Measurements from ENCODE around the gene KLF16. TPM values are rescaled to one million over a fixed set of nuclear protein-coding genes. Genes with fewer than 3 reads are reported as not detected.
A peak's percentile ranks its signal among the peaks of the same experiment; 100 is the strongest.

The KLF16 gene
- total RNA-seq, 2 experiments from 2014 or later, result 21.5 to 21.8 TPM

DNA sequence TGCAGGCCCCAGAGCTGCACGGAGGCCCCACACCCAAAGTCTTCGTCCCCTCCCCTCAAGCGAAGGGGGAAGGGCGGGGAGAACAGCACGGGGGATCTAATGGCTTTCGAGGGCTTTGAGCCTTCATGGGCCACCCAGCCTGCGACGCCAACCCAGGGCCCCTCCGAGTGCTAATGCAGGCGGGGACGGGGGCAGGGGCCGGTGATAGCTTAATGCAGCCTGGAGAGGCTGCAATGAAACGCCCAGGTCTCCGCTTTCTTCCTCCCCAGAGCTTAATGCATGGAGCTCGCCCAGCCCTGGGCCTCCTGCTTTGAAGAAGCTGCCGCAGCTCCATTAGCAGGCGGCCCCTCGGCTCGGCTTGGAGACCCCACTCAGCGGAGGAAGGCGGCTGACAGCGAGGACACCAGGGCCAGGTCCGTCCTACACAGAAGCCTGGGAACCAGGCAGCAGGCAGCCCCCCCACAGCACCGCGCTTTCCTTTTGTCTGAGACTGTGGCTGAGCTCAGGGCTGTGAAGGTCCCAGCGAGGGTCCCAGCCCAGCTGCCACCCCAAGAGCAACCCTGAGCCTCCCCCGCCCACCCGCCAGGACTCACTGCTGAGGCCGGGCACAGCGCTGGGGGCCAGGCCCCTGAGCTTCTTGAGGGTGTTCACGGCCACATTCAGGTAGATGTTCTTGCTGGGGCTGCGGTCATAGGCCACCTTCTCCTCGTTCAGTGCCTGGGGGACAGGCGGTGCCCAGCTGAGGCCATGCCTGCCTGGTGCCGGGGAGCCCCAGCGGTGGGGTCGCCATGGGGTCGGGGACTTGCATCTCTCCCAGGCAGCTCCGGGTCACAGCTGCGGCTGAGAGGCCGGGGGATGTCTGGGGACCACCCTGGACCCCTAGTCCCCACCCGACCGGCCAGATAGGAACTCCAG lies 43.8 kb downstream of the KLF16 start:
- peaks cover 2% of the 10 kb centered on the region for H3K4me1 Mint-ChIP-seq
- H3K4me3 Mint-ChIP-seq, result no peak overlapping the region
- no peaks in the 10 kb centered on the region for H3K27me3 Mint-ChIP-seq
- H3K9me3 Mint-ChIP-seq, result no peaks in the 10 kb centered on the region
- ATAC-seq (ENCODE audit: low read depth), result no peak
- DNase-seq, result no peak
- no peak overlapping the region for H3K27ac Mint-ChIP-seq
- peaks cover 3% of the 10 kb centered on the region for H3K36me3 Mint-ChIP-seq
- POLR2A ChIA-PET, result no interaction called here

DNA sequence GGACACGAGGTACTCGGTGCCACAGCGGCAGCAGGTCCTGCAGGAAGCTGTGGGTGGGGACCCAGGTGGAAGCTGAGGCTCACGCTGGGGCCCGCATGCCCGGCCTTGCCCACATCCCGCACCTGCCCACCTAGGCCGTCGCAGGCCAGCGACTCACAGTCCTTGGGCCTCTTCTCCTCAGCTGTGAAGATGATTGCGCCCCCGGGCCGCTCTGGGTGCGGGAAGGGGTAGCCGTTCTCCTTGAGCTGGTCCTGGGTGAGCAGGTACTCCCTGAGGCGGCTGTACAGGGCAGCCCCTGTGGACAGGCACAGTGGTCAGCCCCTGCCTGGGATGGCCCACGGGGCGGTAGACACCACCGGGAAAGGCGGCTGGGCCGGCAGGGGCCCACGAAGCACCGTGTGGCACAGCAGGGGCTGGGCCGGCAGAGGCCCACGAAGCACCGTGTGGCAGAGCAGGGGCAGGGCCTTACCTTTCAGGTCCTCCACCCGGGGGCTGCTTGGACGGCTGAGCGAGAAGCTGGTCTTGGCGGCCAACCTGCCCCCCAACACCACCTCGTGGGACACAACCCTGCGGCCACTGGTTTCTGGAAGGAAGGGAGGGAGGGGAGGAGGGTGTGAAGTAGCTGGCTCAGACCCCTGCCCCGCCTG lies 44.7 kb downstream of the KLF16 start:
- no peaks in the 10 kb centered on the region for H3K9me3 Mint-ChIP-seq
- peaks cover 2% of the 10 kb centered on the region for H3K4me1 Mint-ChIP-seq
- POLR2A ChIA-PET, result no interaction called here
- ATAC-seq (ENCODE audit: low read depth) (no peak), DNase-seq (no peak)
- H3K27me3 Mint-ChIP-seq, result no peaks in the 10 kb centered on the region
- H3K27ac Mint-ChIP-seq, result no peak overlapping the region
- peaks cover 3% of the 10 kb centered on the region for H3K36me3 Mint-ChIP-seq
- no peak overlapping the region for H3K4me3 Mint-ChIP-seq

DNA sequence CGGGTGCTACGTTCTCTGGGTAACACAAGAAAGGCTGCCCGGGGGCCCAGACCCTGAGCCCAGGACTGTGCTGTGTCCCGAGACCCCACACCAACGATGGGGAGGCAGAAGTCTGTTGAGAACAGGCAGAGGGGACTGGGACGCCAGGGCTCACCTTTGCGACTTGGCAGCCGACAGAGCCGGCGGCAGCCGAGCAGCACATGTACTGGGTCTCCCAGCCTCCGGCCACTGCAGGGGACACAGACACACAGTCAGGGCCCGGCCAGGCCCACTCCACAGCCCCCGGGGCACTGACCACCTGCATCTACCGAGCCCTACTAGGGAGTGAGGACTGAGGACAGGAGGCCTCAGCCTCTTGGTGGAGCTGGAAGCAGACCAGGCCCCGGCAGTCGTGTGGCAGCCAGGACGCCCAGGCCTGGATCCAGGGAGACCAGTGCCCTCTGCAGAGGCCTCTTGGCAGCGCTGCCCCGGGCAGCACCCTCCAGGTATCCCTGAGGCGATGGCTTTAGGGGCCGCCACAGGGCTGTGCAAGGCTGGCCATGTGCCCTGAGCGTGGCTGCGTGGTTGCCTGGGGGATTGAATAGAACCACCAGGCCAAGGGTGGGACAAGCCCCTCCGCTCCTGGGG lies 45.7 kb downstream of the KLF16 start:
- H3K27me3 Mint-ChIP-seq, result no peaks in the 10 kb centered on the region
- H3K27ac Mint-ChIP-seq, result no peak overlapping the region
- ATAC-seq (ENCODE audit: low read depth) (no peak), DNase-seq (no peak)
- H3K36me3 Mint-ChIP-seq, result peaks cover 3% of the 10 kb centered on the region
- no peak overlapping the region for H3K4me3 Mint-ChIP-seq
- POLR2A ChIA-PET, result no interaction called here
- H3K4me1 Mint-ChIP-seq, result peaks cover 9% of the 10 kb centered on the region
- H3K9me3 Mint-ChIP-seq, result no peaks in the 10 kb centered on the region

- no peak for ATAC-seq (ENCODE audit: low read depth)
- no peak overlapping the region for H3K4me3 Mint-ChIP-seq
Measured at GRCh38 chr19:1816530-1817298, 46.7 kb downstream of the KLF16 start.

GRCh38 chr19:1815605-1816529 lies 47.5 kb downstream of the KLF16 start:
- ATAC-seq (ENCODE audit: low read depth) (no peak), DNase-seq (no peak)
- Mint-ChIP-seq H3K27me3 (no peaks in the 10 kb centered on the region), H3K36me3 (peaks cover 3% of the 10 kb centered on the region), H3K4me3 (no peak overlapping the region), H3K4me1 (peaks cover 13% of the 10 kb centered on the region), H3K27ac (no peak overlapping the region), H3K9me3 (no peaks in the 10 kb centered on the region)
- POLR2A ChIA-PET, result interaction anchor here (0.5 kb wide), 1 partner anchor 251 kb away, joined by 3 read pairs; no protein-coding TSS in a partner anchor

More at GRCh38 chr19:1816530-1817298, 46.7 kb downstream of the KLF16 start:
- no peak overlapping the region for H3K27ac Mint-ChIP-seq
- no peaks in the 10 kb centered on the region for H3K9me3 Mint-ChIP-seq
- peaks cover 3% of the 10 kb centered on the region for H3K36me3 Mint-ChIP-seq
- peaks cover 10% of the 10 kb centered on the region for H3K4me1 Mint-ChIP-seq
- H3K27me3 Mint-ChIP-seq, result no peaks in the 10 kb centered on the region
- POLR2A ChIA-PET, result interaction anchor here (0.5 kb wide), 1 partner anchor 250 kb away, joined by 3 read pairs; no protein-coding TSS in a partner anchor
- no peak for DNase-seq

DNA sequence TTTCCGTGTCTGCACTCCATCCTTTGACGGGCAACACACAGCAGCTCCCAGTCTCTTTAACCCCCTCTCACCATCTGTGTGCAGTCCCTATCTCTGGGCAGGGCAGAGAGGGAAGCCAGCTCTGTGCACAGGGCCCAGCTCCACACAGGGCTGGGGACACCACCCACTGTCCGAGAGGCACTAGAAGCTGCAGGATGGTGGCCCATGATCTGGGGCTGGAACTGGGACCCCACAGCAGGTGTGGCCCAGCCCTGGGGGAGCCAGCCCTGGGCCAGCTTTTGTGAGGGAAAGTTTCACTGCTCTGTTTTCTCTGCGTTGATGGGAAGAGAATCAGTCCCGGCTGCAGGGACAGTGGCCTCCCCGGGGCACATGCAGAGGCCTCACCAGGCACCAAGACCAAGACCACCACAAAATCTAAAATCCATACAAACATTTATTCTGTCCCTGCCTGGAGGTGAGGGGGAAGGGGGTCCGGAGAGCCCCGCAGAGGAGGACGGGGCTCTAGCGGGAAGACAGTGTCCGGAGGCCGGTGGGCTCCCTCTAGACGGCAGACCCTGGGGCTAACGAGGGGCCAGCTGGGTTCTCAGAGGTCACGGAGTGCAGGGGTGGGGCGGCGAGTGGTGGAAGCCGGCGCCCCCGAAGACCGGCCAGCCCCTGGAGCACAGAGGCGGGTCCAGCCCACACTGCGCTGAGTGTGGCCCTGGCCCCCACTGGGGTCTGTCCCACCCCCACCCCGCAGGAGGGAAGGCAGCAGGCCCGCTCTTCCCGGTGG lies 48.4 kb downstream of the KLF16 start:
- DNase-seq (no peak), ATAC-seq (ENCODE audit: low read depth) (no peak)
- POLR2A ChIA-PET, result interaction anchor here (0.5 kb wide), 1 partner anchor 24 kb away, joined by 3 read pairs; no protein-coding TSS in a partner anchor
- Mint-ChIP-seq H3K27me3 (no peaks in the 10 kb centered on the region), H3K4me3 (no peak overlapping the region), H3K9me3 (no peaks in the 10 kb centered on the region), H3K27ac (no peak overlapping the region), H3K4me1 (peaks cover 13% of the 10 kb centered on the region), H3K36me3 (no peaks in the 10 kb centered on the region)

GRCh38 chr19:1814391-1814790 lies 49.0 kb downstream of the KLF16 start:
- H3K27me3 Mint-ChIP-seq, result no peaks in the 10 kb centered on the region

DNA sequence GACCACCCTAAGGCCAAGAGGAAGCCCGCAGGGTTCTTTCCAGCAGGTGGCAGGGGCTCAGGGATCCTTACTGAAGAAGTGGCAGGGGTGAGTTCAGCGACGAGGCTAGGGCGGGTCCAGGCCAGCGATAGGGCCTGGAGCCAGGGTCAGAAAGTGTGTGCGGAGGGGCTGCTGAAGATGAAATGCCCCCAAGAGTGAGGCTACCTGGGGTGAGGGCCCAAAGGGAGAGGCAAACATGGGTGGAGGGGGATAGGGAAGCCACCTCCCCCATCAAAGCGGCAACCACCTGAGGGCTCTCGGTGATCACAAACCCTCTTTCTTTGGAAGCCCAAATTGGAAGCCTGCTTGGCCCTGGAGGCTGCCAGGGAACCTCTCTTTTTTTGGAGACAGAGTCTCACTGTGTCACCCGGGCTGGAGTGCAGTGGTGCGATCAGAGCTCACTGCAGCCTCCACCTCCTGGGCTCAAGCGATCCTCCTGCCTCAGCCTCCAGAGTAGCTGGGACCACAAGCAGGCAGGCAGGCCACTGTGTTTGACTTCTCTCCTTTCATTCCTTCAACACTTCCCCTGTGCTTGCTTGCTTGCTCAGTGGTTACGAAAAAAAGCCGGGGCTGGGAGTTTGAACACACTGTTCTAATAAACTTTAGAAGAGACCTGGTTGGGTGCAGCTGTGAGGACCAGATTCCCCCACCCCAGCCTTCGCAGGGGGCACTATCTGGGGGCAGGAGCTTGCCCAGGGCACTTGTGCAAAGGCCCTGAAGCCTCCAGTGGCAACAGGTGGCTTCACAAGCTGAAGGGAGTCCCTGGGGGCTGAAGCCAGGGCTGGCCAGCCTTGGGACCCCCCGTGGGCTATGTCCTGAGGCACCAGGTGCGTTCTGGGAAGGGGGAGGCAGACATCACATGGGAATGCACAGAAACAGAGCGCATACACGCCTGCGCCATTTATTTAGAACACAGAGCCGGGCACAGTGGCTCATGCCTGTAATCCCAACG lies 49.9 kb downstream of the KLF16 start:
- POLR2A ChIA-PET, result no interaction called here
- Mint-ChIP-seq H3K4me3 (peak overlapping the region; percentile 97), H3K27me3 (no peaks in the 10 kb centered on the region), H3K27ac (peak overlapping the region; percentile 94), H3K9me3 (no peaks in the 10 kb centered on the region), H3K4me1 (peaks cover 13% of the 10 kb centered on the region), H3K36me3 (no peaks in the 10 kb centered on the region)
- ATAC-seq (ENCODE audit: low read depth), result no peak
- DNase-seq, result no peak

More at GRCh38 chr19:1814391-1814790, 49.0 kb downstream of the KLF16 start:
- DNase-seq (no peak), ATAC-seq (ENCODE audit: low read depth) (no peak)
- Mint-ChIP-seq H3K4me3 (no peak overlapping the region), H3K36me3 (no peaks in the 10 kb centered on the region), H3K27ac (peak overlapping the region; percentile 38), H3K4me1 (peaks cover 13% of the 10 kb centered on the region), H3K9me3 (no peaks in the 10 kb centered on the region)
- POLR2A ChIA-PET, result interaction anchor here (0.5 kb wide), 1 partner anchor 24 kb away, joined by 3 read pairs; no protein-coding TSS in a partner anchor

- POLR2A ChIA-PET, result interaction anchor here (0.8 to 1.6 kb wide), 2 partner anchors 86 to 219 kb away, joined by 3 read pairs; no protein-coding TSS in a partner anchor
- peak overlapping the region; percentile 97 for H3K4me3 Mint-ChIP-seq
- H3K4me1 Mint-ChIP-seq, result peaks cover 13% of the 10 kb centered on the region
- ATAC-seq (ENCODE audit: low read depth), result peak; percentile 92
- H3K9me3 Mint-ChIP-seq, result no peaks in the 10 kb centered on the region
- DNase-seq, result peak; percentile 91
- peak overlapping the region; percentile 94 for H3K27ac Mint-ChIP-seq
- no peaks in the 10 kb centered on the region for H3K36me3 Mint-ChIP-seq
- H3K27me3 Mint-ChIP-seq, result no peaks in the 10 kb centered on the region
Measured at GRCh38 chr19:1812426-1813191, 50.8 kb downstream of the KLF16 start.

GRCh38 chr19:1811942-1812425 lies 51.4 kb downstream of the KLF16 start, which contains the start of gene ATP8B3:
ATP8B3 (minus strand) TSS chr19:1812276; CDS start chr19:1811736, 540 bp downstream.
- Mint-ChIP-seq H3K36me3 (no peaks in the 10 kb centered on the region), H3K4me3 (peak within 1 kb of the TSS; percentile 97), H3K4me1 (peaks cover 13% of the 10 kb centered on the region), H3K27ac (peak within 1 kb of the TSS; percentile 94), H3K27me3 (no peaks in the 10 kb centered on the region), H3K9me3 (no peaks in the 10 kb centered on the region)
- peak; percentile 80 for DNase-seq
- POLR2A ChIA-PET, result interaction anchor here (0.8 to 1.6 kb wide), 3 partner anchors 86 to 219 kb away, joined by 3 read pairs; partner anchors contain the start of gene UQCR11
- peak; percentile 20 for ATAC-seq (ENCODE audit: low read depth)

All from activated naive CD8-positive, alpha-beta T cell treated with anti-CD3 and anti-CD28 coated beads, Interleukin-2, amount 10 ng/mL, durations not matched to agents 7 days and 5 days (primary cell).